Measurements from ENCODE around the gene KIAA0319L.

The KIAA0319L gene

DNA sequence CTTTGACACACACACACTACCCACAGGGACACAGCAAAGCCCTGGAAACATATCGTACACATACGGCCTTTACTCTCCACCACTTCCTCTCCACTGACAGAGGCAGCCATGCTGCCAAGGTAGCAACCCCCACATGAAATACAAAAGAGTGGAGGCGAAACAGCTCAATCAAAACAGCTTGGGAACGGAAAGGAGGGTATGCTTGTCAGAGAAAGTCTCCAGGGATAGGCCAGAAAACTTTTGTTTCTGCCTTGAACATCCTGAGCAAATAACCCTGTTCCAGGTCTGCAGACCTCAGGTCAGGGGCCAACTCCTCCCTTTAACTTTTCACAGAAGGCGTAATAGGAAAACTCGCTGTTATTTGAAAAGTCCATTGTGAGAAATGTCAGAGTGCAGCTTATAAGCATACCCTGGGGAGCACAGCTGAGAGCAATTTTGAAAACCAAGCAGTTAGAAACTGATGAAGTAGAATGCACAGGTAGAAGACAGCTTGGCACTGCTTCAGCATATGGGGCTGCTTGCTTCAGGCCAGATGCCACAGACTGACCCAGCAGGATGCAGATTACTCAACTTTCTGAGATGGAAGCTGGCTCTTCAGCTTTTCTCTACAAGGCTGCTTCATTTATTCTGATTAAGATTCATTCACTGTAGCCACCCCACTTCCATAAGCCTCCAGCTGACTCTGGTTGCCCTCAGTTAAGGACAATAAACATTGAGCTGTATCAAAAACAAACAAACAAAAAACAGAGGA lies 18.0 kb downstream of the KIAA0319L start:
- ATAC-seq (peak; percentile 90), DNase-seq (peak; percentile 27 to 46)
- Mint-ChIP-seq H3K4me1 (peaks cover 87% of the 10 kb centered on the region), H3K27me3 (no peaks in the 10 kb centered on the region), H3K4me3 (peak overlapping the region; percentile 66 to 81), H3K9me3 (no peaks in the 10 kb centered on the region), H3K27ac (peak overlapping the region; percentile 90 to 94)

DNA sequence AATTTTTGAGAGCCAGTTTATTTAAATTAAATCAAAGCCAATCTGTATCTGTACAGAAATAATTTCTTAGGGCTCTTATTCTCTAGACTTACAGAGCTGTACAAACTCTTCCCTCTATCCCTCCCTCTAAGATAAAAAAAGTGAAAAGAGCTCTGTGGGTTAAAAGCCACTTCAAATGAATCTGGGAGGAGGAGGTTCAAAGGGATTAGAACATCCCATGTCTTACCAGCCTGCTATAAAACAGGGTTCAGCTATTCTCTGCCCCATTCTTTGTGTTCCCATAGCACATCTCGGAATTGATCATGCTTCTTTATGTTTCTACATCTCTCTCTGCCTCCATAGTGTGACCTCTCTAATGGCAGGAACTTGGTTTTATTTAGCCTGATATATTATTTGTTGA lies 19.4 kb downstream of the KIAA0319L start:
- H3K4me3 Mint-ChIP-seq = peak overlapping the region; percentile 48 to 67
- no peak overlapping the region for H3K27ac Mint-ChIP-seq

DNA sequence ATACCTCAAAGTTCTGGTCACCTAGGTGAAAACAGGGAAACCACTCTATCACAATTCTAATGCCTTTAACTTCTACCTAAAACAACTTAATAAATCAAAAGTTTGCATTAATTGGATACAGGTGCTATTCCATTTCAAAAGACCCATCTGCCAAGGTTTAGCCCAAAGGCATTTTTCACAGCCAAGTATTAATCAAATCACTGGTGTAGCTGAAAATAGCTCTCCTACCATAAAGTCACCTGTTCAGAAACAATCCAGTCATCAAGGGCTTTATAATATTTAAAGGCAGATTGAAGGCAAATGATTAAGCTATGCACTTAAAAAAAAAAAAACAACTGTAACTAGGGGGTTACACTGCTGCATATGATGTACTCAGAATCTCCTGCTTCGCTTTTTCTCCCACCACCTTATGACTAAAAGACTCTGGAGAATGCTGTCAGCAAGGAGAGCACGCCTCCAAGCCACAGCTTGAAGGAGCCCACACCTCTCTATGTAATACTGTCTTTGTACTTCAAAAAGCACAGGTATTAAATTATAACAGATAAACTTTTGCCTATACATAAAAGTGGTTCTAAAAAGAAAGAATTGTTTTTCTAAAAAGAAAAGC lies 20.5 kb downstream of the KIAA0319L start:
- Mint-ChIP-seq H3K27ac (peak overlapping the region; percentile 79 to 87), H3K4me3 (peak overlapping the region; percentile 5 to 67), H3K27me3 (no peaks in the 10 kb centered on the region), H3K4me1 (peaks cover 73% of the 10 kb centered on the region), H3K9me3 (no peaks in the 10 kb centered on the region)
- peak; percentile 41 for ATAC-seq
- no peak for DNase-seq

More for the DNA sequence above, 19.4 kb downstream of the KIAA0319L start:
- H3K4me1 Mint-ChIP-seq = peaks cover 83% of the 10 kb centered on the region
- DNase-seq (no peak), ATAC-seq (no peak)
- H3K27me3 Mint-ChIP-seq = no peaks in the 10 kb centered on the region
- H3K9me3 Mint-ChIP-seq = no peaks in the 10 kb centered on the region

DNA sequence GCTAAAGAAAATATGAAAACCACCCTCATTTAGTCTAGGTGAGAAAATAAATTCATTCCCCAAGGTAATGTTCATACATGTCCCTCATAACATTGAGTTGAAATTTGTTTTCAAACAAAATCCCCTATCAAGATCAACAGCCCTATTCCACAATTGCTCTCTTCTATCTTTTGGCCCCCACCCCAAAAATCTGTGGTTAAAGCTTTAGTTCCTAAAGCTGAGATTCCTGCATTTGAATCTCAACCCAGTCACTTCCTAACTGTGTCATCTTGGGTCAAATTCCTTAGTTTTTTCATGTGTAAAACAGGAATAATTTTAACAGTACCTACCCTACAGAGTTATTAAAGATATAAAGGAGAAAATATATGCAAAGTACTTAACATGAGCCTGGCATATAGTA lies 22.0 kb downstream of the KIAA0319L start:
- Mint-ChIP-seq H3K4me3 (no peak overlapping the region), H3K9me3 (peaks cover 3 to 6% of the 10 kb centered on the region in 2 donors), H3K27ac (no peak overlapping the region), H3K4me1 (peaks cover 59% of the 10 kb centered on the region), H3K27me3 (no peaks in the 10 kb centered on the region)
- ATAC-seq (no peak), DNase-seq (no peak)

DNA sequence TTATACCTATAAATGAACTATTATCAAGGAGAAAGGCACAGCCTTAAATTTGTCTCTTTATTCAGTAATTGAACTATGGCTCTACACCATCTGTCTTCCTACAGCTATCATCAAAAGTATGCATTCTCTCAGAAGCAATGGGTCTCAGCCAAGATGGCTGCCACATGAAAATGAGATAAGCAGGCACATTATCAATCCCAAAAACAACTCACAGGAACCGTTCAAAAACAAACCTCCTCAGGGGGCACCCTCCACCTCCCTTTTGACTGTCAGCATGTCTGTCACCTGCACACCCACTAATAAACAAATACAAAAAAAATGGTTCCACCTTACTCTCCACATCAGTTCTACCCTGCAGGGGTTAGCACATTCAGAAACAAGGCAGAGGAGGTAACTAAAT lies 23.6 kb downstream of the KIAA0319L start:
- Mint-ChIP-seq H3K4me1 (peaks cover 43% of the 10 kb centered on the region), H3K27me3 (no peaks in the 10 kb centered on the region), H3K9me3 (peaks cover 5 to 10% of the 10 kb centered on the region in 2 donors), H3K27ac (no peak overlapping the region), H3K4me3 (no peak overlapping the region)
- no peak for ATAC-seq
- DNase-seq = no peak

DNA sequence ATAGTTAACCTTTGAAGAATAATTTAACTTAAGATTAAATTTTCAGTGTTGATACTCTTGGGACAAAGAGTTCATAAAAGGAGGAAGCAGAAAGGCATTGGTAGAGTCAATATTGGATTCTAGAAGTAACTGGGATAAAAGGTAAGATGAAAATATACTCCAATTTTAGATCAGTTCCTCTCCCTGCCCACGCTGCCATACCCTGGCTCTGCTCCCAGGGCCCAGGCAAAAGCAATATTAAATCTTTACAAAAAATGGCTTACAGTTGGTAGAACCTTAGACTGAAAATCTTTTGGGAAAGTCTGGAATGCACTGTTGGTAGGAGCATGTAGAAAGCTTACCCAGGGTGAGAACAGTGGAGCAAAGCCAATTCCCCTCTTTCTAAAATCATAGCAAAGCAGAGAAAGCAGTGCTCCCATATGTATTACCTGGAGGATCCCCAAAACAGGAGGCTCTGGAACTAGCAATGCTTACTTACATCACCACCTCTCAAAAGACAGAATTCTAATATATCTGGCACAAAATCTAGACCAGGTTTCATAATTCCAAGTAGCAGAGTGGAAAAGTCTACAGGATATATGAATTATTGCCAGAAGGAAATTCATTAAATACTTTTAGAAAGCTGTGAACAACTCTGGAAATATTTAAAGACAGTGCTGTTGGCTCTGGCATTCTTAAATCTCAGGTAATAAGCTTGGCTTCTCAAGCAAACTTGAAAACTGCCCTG lies 24.5 kb downstream of the KIAA0319L start:
- DNase-seq (no peak), ATAC-seq (no peak)
- H3K9me3 Mint-ChIP-seq = peaks cover 5 to 10% of the 10 kb centered on the region in 2 donors
- peaks cover 33% of the 10 kb centered on the region for H3K4me1 Mint-ChIP-seq
- no peak overlapping the region for H3K4me3 Mint-ChIP-seq
- H3K27ac Mint-ChIP-seq = no peak overlapping the region
- H3K27me3 Mint-ChIP-seq = no peaks in the 10 kb centered on the region

DNA sequence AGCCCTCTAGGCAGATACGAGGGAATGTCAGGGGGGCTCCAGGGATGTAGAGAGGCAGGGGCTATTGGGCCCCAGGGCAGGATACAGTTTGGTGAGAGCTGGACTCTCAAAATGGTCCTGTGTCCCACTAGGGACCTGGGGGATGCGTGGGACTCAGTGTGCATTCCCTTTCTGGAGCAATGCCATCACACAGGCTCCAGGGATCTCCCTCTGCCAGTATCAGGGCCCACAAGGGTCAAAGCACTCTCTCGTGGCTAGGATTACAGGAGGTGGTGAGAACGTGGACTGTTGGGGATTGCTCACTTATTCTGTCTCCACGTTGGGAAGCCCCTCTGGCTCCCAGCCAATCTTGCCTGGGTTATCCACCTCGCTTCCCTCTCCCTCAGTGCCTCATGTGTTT lies 25.8 kb downstream of the KIAA0319L start:
- peaks cover 20% of the 10 kb centered on the region for H3K4me1 Mint-ChIP-seq
- ATAC-seq (no peak), DNase-seq (no peak)
- no peak overlapping the region for H3K4me3 Mint-ChIP-seq
- H3K27ac Mint-ChIP-seq = no peak overlapping the region
- no peaks in the 10 kb centered on the region for H3K27me3 Mint-ChIP-seq
- peaks cover 5 to 10% of the 10 kb centered on the region in 2 donors for H3K9me3 Mint-ChIP-seq

DNA sequence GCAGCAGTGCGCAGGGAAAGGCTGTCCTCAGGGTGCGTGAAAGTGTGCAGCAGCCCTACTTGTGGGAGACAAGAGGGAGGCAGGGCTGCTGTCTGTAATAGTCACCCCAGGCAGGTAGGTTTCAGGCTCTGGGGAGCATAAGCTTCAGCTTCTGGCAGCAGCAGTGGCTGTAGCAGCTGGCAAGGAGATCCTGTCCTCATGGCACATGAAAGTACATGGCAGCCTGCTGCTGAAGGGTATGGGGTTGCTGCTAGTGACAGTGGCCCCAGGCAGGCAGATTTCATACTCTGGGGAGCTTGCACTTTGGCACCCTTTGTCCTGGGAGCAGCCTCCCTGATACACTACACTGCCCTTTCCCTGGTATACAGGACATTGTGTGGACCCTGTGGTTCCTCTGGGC lies 26.3 kb downstream of the KIAA0319L start:
- no peak overlapping the region for H3K4me3 Mint-ChIP-seq
- ATAC-seq = no peak
- no peak overlapping the region for H3K27ac Mint-ChIP-seq
- H3K4me1 Mint-ChIP-seq = peaks cover 16% of the 10 kb centered on the region
- peaks cover 5 to 10% of the 10 kb centered on the region in 2 donors for H3K9me3 Mint-ChIP-seq
- DNase-seq = no peak
- no peaks in the 10 kb centered on the region for H3K27me3 Mint-ChIP-seq

DNA sequence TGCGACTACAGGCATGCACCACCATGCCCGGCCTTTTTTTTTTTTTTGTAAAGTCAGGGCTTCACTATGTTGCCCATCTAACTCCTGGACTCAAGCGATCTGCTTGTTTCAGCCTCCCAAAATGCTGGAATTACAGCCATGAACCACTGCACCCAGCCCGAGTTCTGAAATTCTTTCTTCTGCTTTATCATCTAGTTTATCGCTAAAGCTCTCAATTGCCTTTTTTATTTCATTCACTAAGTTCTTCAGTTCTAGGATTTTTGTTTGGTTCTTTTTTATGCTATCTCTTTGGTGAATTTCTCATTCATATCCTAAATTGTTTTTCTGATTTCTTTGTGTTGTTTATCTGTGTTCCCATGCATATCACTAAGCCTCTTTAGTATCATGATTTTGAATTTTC lies 27.0 kb downstream of the KIAA0319L start:
- Mint-ChIP-seq H3K27ac (no peak overlapping the region), H3K9me3 (peaks cover 5 to 10% of the 10 kb centered on the region in 2 donors), H3K4me3 (no peak overlapping the region), H3K27me3 (no peaks in the 10 kb centered on the region), H3K4me1 (peaks cover 8% of the 10 kb centered on the region)
- no peak for DNase-seq
- no peak for ATAC-seq

DNA sequence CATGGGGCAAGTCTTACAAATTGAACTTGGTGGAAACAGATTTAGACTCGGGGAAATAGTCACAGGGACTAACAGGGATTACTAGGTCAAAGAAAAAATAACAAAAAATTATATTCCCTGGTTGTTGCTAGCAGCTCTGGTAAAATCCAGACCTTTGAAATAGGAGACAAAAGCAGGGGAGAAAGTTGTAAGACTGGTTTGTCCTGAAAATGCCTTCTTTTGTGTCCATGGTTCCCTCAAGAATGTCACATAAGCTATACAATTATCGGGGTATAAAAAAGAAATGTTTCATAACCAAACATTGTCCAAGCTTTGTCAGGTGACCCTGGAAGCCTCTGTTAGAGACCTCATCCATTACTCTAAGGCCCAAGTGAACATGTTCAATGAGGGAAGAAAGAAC lies 33.1 kb downstream of the KIAA0319L start:
- H3K4me1 Mint-ChIP-seq = peaks cover 9% of the 10 kb centered on the region
- DNase-seq (no peak), ATAC-seq (no peak)
- H3K4me3 Mint-ChIP-seq = no peak overlapping the region
- H3K27ac Mint-ChIP-seq = no peak overlapping the region
- H3K9me3 Mint-ChIP-seq = peaks cover 0 to 5% of the 10 kb centered on the region in 2 donors
- no peaks in the 10 kb centered on the region for H3K27me3 Mint-ChIP-seq

DNA sequence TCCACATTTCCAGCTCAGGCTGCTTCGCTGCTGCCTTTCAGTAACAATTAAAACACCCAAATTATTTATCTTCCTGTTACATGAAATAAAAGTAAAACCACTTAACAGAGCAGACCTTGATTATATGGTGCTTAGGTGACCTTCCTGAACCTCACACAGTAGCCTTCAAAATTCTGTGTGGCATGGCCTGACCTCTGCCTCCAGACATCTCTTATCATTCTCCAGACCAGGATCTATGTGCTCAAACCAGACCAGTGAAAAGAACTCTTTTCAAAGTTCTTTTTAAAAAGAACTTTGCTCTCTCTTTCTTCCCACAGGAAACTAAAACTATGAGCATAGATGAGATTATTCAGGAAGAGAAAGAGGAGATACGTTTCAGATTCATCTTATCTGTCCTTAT lies 37.8 kb downstream of the KIAA0319L start:
- no peaks in the 10 kb centered on the region for H3K27me3 Mint-ChIP-seq
- peaks cover 22 to 27% of the 10 kb centered on the region in 2 donors for H3K9me3 Mint-ChIP-seq
- peaks cover 12% of the 10 kb centered on the region for H3K4me1 Mint-ChIP-seq

DNA sequence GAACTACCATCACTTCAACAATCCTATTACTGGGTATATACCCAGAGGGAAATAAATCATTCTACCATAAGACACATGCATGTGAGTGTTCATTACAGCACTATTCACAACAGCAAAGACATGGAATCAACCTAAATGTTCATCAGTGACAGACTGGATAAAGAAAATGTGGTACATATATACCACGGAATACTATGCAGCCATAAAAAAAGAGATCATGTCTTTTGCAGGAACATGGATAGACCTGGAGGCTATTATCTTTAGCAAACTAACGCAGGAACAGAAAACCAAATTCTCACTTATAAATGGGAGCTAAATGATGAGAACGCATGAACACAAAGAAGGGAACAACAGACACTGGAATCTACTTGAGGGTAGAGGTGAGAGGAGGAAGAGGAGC lies 39.0 kb downstream of the KIAA0319L start:
- H3K4me3 Mint-ChIP-seq = no peak overlapping the region

More for the DNA sequence above, 37.8 kb downstream of the KIAA0319L start:
- H3K4me3 Mint-ChIP-seq = no peak overlapping the region
- ATAC-seq (no peak), DNase-seq (no peak)
- no peak overlapping the region for H3K27ac Mint-ChIP-seq

DNA sequence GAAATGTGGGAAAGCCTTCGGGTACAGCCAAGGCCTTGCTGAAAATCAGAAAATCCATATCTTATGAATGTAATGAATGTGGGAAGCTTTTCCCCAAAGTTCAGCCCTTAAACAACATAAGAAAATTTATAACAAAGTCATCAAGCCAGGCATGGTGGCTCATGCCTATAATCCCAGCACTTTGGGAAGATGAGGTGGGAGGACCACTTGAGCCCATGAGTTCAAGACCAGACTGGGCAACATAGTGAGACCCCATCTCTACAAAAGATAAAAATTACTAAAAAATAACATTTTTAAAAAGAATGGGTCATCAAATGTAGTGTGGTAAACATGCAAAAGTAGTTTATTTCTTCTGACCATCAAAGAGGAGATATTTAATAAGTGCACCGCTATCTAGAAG lies 45.9 kb downstream of the KIAA0319L start:
- ATAC-seq = no peak
- H3K9me3 Mint-ChIP-seq = peaks cover 12% of the 10 kb centered on the region in 2 donors

More for the DNA sequence above, 39.0 kb downstream of the KIAA0319L start:
- Mint-ChIP-seq H3K27me3 (no peaks in the 10 kb centered on the region), H3K9me3 (peaks cover 22 to 27% of the 10 kb centered on the region in 2 donors), H3K4me1 (peaks cover 12% of the 10 kb centered on the region), H3K27ac (no peak overlapping the region)
- DNase-seq (no peak), ATAC-seq (no peak)

DNA sequence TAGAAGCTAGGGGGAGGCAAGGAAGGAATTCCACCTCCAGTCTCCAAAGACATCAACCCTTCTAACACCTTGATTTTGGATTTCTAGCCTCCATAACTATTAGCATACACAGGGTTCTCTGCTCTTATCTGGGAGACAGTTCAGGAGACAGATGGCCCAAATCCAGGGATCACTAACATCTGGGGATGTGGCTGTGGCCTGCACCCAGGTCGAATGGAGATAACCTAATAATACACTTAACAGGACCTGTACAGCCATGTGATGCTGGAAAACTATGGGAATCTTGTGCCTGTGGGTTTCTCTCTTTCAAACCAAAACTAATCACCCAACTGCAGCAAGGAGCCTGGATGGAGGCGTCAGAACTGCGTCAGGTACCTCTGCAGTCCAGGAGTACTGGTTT lies 47.6 kb downstream of the KIAA0319L start:
- Mint-ChIP-seq H3K4me1 (peaks cover 53% of the 10 kb centered on the region), H3K27ac (no peak overlapping the region), H3K9me3 (no peaks in the 10 kb centered on the region), H3K4me3 (no peak overlapping the region), H3K27me3 (no peaks in the 10 kb centered on the region)
- no peak for DNase-seq
- no peak for ATAC-seq

More for the DNA sequence above, 45.9 kb downstream of the KIAA0319L start:
- H3K27ac Mint-ChIP-seq = no peak overlapping the region
- no peaks in the 10 kb centered on the region for H3K27me3 Mint-ChIP-seq
- peaks cover 40% of the 10 kb centered on the region for H3K4me1 Mint-ChIP-seq
- no peak overlapping the region for H3K4me3 Mint-ChIP-seq
- no peak for DNase-seq

DNA sequence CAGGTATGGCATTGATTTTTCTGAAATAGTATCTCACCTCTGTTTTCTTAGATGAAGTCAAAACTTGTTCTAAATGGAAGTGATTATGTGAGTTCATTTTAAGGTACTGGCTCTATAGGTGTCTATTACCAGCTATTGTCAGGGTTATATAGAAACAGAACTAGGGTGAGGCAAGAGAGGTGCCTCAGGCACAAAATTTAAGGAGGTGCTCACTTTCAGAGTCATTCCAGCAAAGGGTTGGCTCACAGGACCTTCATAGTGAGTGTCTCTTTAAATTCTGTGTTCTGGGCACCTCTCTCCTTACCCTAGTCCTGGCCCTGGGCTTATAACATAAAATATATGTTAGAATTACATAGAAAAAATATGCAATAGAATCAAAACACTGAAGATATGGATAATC lies 49.3 kb downstream of the KIAA0319L start:
- ATAC-seq (no peak), DNase-seq (no peak)
- Mint-ChIP-seq H3K9me3 (no peaks in the 10 kb centered on the region), H3K4me1 (peaks cover 53% of the 10 kb centered on the region), H3K27me3 (no peaks in the 10 kb centered on the region), H3K4me3 (no peak overlapping the region), H3K27ac (no peak overlapping the region)

All from stimulated activated naive CD8-positive, alpha-beta T cell treated with anti-CD3 and anti-CD28 coated beads, Interleukin-15, amount 100 ng/mL, for 72 hours (primary cell).